Measurements from ENCODE around the gene CD247. TPM values are rescaled to one million over a fixed set of nuclear protein-coding genes. Genes with fewer than 3 reads are reported as not detected.

CD247 gene
- total and polyA plus RNA-seq, 9 of the 15 experiments (the other 6 are each of a cell fraction or from before 2014, with no cell fraction given) = 0.08 to 0.42 (median 0.28) TPM; not detected in 5

DNA sequence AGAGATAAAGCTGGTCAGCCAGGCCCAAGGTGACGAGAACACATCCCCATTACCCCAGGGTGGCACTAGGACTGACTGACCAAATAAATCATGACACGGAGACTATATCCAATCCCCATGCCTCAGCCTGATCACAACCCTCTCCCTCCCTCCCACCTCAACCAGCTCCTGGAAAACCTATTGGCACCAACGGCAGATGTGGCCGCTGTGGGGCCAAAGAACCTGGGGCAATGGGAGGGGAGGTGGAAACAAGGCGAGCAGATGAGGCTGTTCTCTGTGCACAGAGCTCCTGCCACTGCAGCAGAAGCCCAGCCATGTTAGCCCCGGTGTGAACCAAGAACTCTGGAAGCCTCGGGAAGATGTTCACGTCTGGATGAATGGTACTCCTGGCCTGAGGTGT, 77.6 kb downstream of the CD247 start:
- peaks cover 0 to 13% of the 10 kb centered on the region in 2 experiments; a peak in 2 of 5 replicates for H3K4me1 ChIP-seq (replicated peaks in 1 of 2; ENCODE audit: control insufficient read depth in 2 of 2, insufficient read depth in 2 of 2, low read length in 2 of 2)
- H3K27ac ChIP-seq (ENCODE audit: extremely low read depth, low read depth, low read length) = no peak overlapping the region
- H3K4me2 ChIP-seq (ENCODE audit: insufficient read depth, low read length) = no peak overlapping the region
- intact Hi-C loops (cut with micrococcal nuclease) = loop anchor here (5.0 to 10.0 kb wide), 2 partner anchors 218 to 244 kb away; partner anchors contain the start of gene POU2F1
- ChIA-PET POLR2A (interaction anchor here (0.8 kb wide), 1 partner anchor 12 kb away, joined by 6 read pairs; no protein-coding TSS in a partner anchor), CTCF (ENCODE audit: low intra/inter-chr PET ratio) (interaction anchor here (2.5 to 2.8 kb wide), 2 partner anchors 40 to 374 kb away, joined by 19 to 22 read pairs; no protein-coding TSS in a partner anchor)
- H4K20me1 ChIP-seq (replicated peaks; ENCODE audit: control insufficient read depth, insufficient read depth, low read length) = no peaks in the 10 kb centered on the region
- H2AFZ ChIP-seq (ENCODE audit: low read depth, low read length) = no peak overlapping the region
- no peak overlapping the region for H3K4me3 ChIP-seq
- FAIRE-seq (no peak), ATAC-seq (no peak), DNase-seq (ENCODE audit: extremely low read depth in 1 of 4, low spot score in 3 of 4) (no peak)
- 27% methylated on average over 8 of the region's 8 CpGs for WGBS (ENCODE audit: insufficient coverage, low coverage, missing lambda C conversion rate)
- H3K9me1 ChIP-seq (ENCODE audit: control insufficient read depth, insufficient read depth, low read length) = peaks cover 4% of the 10 kb centered on the region
- peaks cover 2 to 27% of the 10 kb centered on the region in 2 experiments; a peak in 3 of 5 replicates for H3K27me3 ChIP-seq (ENCODE audit: control insufficient read depth in 2 of 2, insufficient read depth in 2 of 2, low read length in 2 of 2)
- no peaks in the 10 kb centered on the region for H3K36me3 ChIP-seq (ENCODE audit: control insufficient read depth, insufficient read depth, low read length)
- no peaks in the 10 kb centered on the region for H3K79me2 ChIP-seq (ENCODE audit: control insufficient read depth, insufficient read depth, low read length)
- no peak overlapping the region for H3K9ac ChIP-seq (ENCODE audit: insufficient read depth in 1 of 2, low read depth in 2 of 2, low read length in 2 of 2)
- BruUV-seq (replicated peaks) = no TSS peak
- no peaks in the 10 kb centered on the region for H3K9me3 ChIP-seq (replicated peaks; ENCODE audit: control insufficient read depth, insufficient read depth, low read depth, low read length)
- no peak for TF ChIP-seq SNIP1 (IDR thresholded peaks at IDR 0.05; ENCODE audit: low read depth)
- no peak for TF ChIP-seq PURB (CRISPR knock-in tag; IDR thresholded peaks at IDR 0.05; ENCODE audit: low read depth)
- TF ChIP-seq TEAD1 (CRISPR knock-in tag; IDR thresholded peaks at IDR 0.05) = no peak
- no peak for TF ChIP-seq ZNF717 (CRISPR knock-in tag; IDR thresholded peaks at IDR 0.05)
- no peak for TF ChIP-seq ZNF431 (CRISPR knock-in tag; IDR thresholded peaks at IDR 0.05)
- TF ChIP-seq ZNF583 (CRISPR knock-in tag; IDR thresholded peaks at IDR 0.05) = no peak
- TF ChIP-seq HSF4 (CRISPR knock-in tag; IDR thresholded peaks at IDR 0.05; ENCODE audit: borderline replicate concordance) = no peak
- no peak for TF ChIP-seq ZNF780A (CRISPR knock-in tag; IDR thresholded peaks at IDR 0.05)
- TF ChIP-seq SRSF7 (optimal IDR thresholded peaks at IDR 0.05; ENCODE audit: low read depth, low read length) = no peak
- TF ChIP-seq ATF7 (IDR thresholded peaks at IDR 0.05) = no peak
- TF ChIP-seq, protein P1, sequence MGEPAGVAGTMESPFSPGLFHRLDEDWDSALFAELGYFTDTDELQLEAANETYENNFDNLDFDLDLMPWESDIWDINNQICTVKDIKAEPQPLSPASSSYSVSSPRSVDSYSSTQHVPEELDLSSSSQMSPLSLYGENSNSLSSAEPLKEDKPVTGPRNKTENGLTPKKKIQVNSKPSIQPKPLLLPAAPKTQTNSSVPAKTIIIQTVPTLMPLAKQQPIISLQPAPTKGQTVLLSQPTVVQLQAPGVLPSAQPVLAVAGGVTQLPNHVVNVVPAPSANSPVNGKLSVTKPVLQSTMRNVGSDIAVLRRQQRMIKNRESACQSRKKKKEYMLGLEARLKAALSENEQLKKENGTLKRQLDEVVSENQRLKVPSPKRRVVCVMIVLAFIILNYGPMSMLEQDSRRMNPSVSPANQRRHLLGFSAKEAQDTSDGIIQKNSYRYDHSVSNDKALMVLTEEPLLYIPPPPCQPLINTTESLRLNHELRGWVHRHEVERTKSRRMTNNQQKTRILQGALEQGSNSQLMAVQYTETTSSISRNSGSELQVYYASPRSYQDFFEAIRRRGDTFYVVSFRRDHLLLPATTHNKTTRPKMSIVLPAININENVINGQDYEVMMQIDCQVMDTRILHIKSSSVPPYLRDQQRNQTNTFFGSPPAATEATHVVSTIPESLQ (CRISPR knock-in tag; IDR thresholded peaks at IDR 0.05) = no peak
- no peak for TF ChIP-seq EP300 (IDR thresholded peaks at IDR 0.05; ENCODE audit: low read length)
- no peak for TF ChIP-seq POLR2H (tag; IDR thresholded peaks at IDR 0.05; ENCODE audit: low read depth)
- TF ChIP-seq COPS2 (conservative IDR thresholded peaks at IDR 0.05) = no peak
- TF ChIP-seq MYBL2 (IDR thresholded peaks at IDR 0.05; ENCODE audit: low read depth) = no peak
- no peak for TF ChIP-seq MYBL2 (CRISPR knock-in tag; IDR thresholded peaks at IDR 0.05; ENCODE audit: borderline replicate concordance)
- TF ChIP-seq HOXB6 (CRISPR knock-in tag; IDR thresholded peaks at IDR 0.05; ENCODE audit: borderline replicate concordance) = no peak
- in situ Hi-C loops (cut with MboI) = loop anchor here (5.0 to 10.0 kb wide), 2 partner anchors 173 to 556 kb away; no protein-coding TSS in a partner anchor
